ENCODE measurements around the gene IL1F10.
A peak's percentile ranks its signal among the peaks of the same experiment; 100 is the strongest.

The IL1F10 gene

GRCh38 chr2:113116100-113116958, 48.6 kb downstream of the IL1F10 start:
- H3K4me3 ChIP-seq (ENCODE audit: insufficient read depth, low read length, poor library complexity, severe bottlenecking) = no peak overlapping the region
- peak overlapping the region; percentile 11 for H3K4me2 ChIP-seq (ENCODE audit: low read depth, low read length, poor library complexity, severe bottlenecking)
- H3K27me3 ChIP-seq (ENCODE audit: low read length) = no peaks in the 10 kb centered on the region
- H3K79me2 ChIP-seq (ENCODE audit: insufficient read depth, low read length) = no peaks in the 10 kb centered on the region
- H3K9ac ChIP-seq (ENCODE audit: low read length) = no peak overlapping the region
- H3F3A ChIP-seq (ENCODE audit: insufficient read depth) = no peaks in the 10 kb centered on the region
- H3K9me2 ChIP-seq (replicated peaks; ENCODE audit: insufficient read depth, low read length) = no peaks in the 10 kb centered on the region
- no peaks in the 10 kb centered on the region for H4K20me1 ChIP-seq (ENCODE audit: low read depth, low read length)
- no peaks in the 10 kb centered on the region for H3K9me3 ChIP-seq (ENCODE audit: insufficient read depth, low read length)
- no peak for TF ChIP-seq CTCF (IDR thresholded peaks at IDR 0.05; ENCODE audit: insufficient read depth, low read length, poor library complexity, severe bottlenecking)
- no peak for TF ChIP-seq EZH2phosphoT487 (conservative IDR thresholded peaks at IDR 0.05; ENCODE audit: low read length)
- no peak overlapping the region for H3K27ac ChIP-seq (ENCODE audit: low read depth, low read length)
- H3K36me3 ChIP-seq (ENCODE audit: low read length) = no peaks in the 10 kb centered on the region
- no peak overlapping the region for H2AFZ ChIP-seq (ENCODE audit: low read depth, low read length, severe bottlenecking)

- H3K9me3 ChIP-seq (ENCODE audit: insufficient read depth, low read length) = no peaks in the 10 kb centered on the region
- H3F3A ChIP-seq (ENCODE audit: insufficient read depth) = no peaks in the 10 kb centered on the region
- no peak overlapping the region for H2AFZ ChIP-seq (ENCODE audit: low read depth, low read length, severe bottlenecking)
- H4K20me1 ChIP-seq (ENCODE audit: low read depth, low read length) = no peaks in the 10 kb centered on the region
- H3K4me2 ChIP-seq (ENCODE audit: low read depth, low read length, poor library complexity, severe bottlenecking) = no peak overlapping the region
- H3K9me2 ChIP-seq (replicated peaks; ENCODE audit: insufficient read depth, low read length) = no peaks in the 10 kb centered on the region; the same call in 1 of the 2 replicates
- no peaks in the 10 kb centered on the region for H3K79me2 ChIP-seq (ENCODE audit: insufficient read depth, low read length)
- H3K4me3 ChIP-seq (ENCODE audit: insufficient read depth, low read length, poor library complexity, severe bottlenecking) = no peak overlapping the region
- no peaks in the 10 kb centered on the region for H3K27me3 ChIP-seq (ENCODE audit: low read length)
- H3K36me3 ChIP-seq (ENCODE audit: low read length) = no peaks in the 10 kb centered on the region
- no peak overlapping the region for H3K27ac ChIP-seq (ENCODE audit: low read depth, low read length)
- H3K9ac ChIP-seq (ENCODE audit: low read length) = no peak overlapping the region
- TF ChIP-seq EZH2phosphoT487 (conservative IDR thresholded peaks at IDR 0.05; ENCODE audit: low read length) (no peak), CTCF (IDR thresholded peaks at IDR 0.05; ENCODE audit: insufficient read depth, low read length, poor library complexity, severe bottlenecking) (no peak)
Observed at GRCh38 chr2:113117541-113118262, 49.9 kb downstream of the IL1F10 start.

GRCh38 chr2:113118263-113118657, 50.5 kb downstream of the IL1F10 start:
- no peaks in the 10 kb centered on the region for H3K79me2 ChIP-seq (ENCODE audit: insufficient read depth, low read length)
- no peak overlapping the region for H3K4me2 ChIP-seq (ENCODE audit: low read depth, low read length, poor library complexity, severe bottlenecking)
- H3F3A ChIP-seq (ENCODE audit: insufficient read depth) = no peaks in the 10 kb centered on the region
- H2AFZ ChIP-seq (ENCODE audit: low read depth, low read length, severe bottlenecking) = no peak overlapping the region
- H3K27me3 ChIP-seq (ENCODE audit: low read length) = no peaks in the 10 kb centered on the region
- H3K9ac ChIP-seq (ENCODE audit: low read length) = no peak overlapping the region
- H3K36me3 ChIP-seq (ENCODE audit: low read length) = no peaks in the 10 kb centered on the region
- no peak overlapping the region for H3K27ac ChIP-seq (ENCODE audit: low read depth, low read length)
- H3K9me3 ChIP-seq (ENCODE audit: insufficient read depth, low read length) = no peaks in the 10 kb centered on the region
- H4K20me1 ChIP-seq (ENCODE audit: low read depth, low read length) = no peaks in the 10 kb centered on the region
- no peak overlapping the region for H3K4me3 ChIP-seq (ENCODE audit: insufficient read depth, low read length, poor library complexity, severe bottlenecking)
- no peak for TF ChIP-seq CTCF (IDR thresholded peaks at IDR 0.05; ENCODE audit: insufficient read depth, low read length, poor library complexity, severe bottlenecking)
- TF ChIP-seq EZH2phosphoT487 (conservative IDR thresholded peaks at IDR 0.05; ENCODE audit: low read length) = no peak
- H3K9me2 ChIP-seq (replicated peaks; ENCODE audit: insufficient read depth, low read length) = no peaks in the 10 kb centered on the region; the same call in 1 of the 2 replicates
